ENCODE data around the gene GDA.

DNA sequence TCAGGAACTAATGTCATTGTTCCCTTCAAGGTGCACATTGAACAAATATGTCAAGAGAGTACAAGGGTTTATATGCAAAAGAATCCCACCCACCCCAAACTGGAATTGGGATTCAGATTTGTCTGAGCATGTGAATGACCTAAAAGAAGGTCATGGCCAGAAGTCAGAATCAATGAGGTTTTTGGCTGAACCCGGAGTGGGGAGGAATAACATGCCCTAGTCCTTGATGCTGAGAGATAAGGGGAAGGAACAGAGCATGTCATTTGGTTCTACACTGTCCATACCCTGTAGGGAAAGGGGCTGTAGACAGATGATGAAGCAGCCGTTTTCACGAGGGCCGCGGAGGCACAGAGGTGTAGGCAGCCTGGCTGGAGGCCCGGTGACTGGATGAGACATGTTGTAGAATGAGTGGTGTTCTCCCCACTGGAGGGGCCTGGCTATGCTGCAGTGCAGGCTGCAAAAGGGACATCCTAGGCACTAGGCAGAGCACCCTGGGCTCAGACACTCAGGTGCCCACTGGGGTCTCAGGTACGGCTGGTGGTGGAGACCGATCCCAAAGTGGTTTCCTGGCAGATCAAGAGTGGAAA lies 149.9 kb downstream of the GDA start:
- TF ChIP-seq, protein P1, sequence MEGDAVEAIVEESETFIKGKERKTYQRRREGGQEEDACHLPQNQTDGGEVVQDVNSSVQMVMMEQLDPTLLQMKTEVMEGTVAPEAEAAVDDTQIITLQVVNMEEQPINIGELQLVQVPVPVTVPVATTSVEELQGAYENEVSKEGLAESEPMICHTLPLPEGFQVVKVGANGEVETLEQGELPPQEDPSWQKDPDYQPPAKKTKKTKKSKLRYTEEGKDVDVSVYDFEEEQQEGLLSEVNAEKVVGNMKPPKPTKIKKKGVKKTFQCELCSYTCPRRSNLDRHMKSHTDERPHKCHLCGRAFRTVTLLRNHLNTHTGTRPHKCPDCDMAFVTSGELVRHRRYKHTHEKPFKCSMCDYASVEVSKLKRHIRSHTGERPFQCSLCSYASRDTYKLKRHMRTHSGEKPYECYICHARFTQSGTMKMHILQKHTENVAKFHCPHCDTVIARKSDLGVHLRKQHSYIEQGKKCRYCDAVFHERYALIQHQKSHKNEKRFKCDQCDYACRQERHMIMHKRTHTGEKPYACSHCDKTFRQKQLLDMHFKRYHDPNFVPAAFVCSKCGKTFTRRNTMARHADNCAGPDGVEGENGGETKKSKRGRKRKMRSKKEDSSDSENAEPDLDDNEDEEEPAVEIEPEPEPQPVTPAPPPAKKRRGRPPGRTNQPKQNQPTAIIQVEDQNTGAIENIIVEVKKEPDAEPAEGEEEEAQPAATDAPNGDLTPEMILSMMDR (IDR thresholded peaks at IDR 0.05) = no peak
- no peak for TF ChIP-seq POLR2A (IDR thresholded peaks at IDR 0.05)

Measured in Peyer's patch (tissue), 4 donors.